K562 (cell line): ENCODE data around the gene BCR. TPM values are rescaled to one million over a fixed set of nuclear protein-coding genes. Genes with fewer than 3 reads are reported as not detected.

Experiments used
- ATAC-seq: fragments of 200-7000 bp; cut with Tn5 transposase; 3 replicates; pipeline ENCODE4 v1.9.1; 2020; ENCODE audit warnings: moderate library complexity
- BruUV-seq: library from RNA; stranded (reverse); fragments of 400-500 nt; replicated peaks from 2 replicates; lab custom pipeline; 2021; lab: Mats Ljungman, UMichigan
- CTCF ChIA-PET: fragments of 300-600 bp; formaldehyde crosslinking; extraction: SDS; loops from one replicate; lab custom pipeline; 2021; ENCODE audit warnings: low intra/inter-chr PET ratio; lab: Yijun Ruan, JAX
- POLR2A ChIA-PET: fragments of 300-600, 350-650 bp; sonication (Branson Sonifier 250); formaldehyde crosslinking; extraction: SDS; loops from one replicate; lab custom pipeline; 2021; ENCODE audit warnings: antibody characterized with exemption, inconsistent platforms; lab: Yijun Ruan, JAX
- DNase-seq, 4 experiments: peaks; one replicate each; pipeline versions ENCODE4 v3.0.0 to v3.0.0-alpha.2; 2011 to 2018; ENCODE audit warnings: low spot score in 3 of 4, mixed read lengths in 3 of 4; ENCODE audit errors: extremely low read depth in 1 of 4
- FAIRE-seq: peaks from 2 replicates; lab custom pipeline; 2011; peaks lifted over from hg19 to GRCh38; lab: Jason Lieb, UNC
- H2AFZ ChIP-seq: 2 replicates; pipeline ENCODE4 v1.6.0; 2011; ENCODE audit warnings: low read depth, low read length, control low read depth, inconsistent platforms
- H3K27ac ChIP-seq: fragments of 200-600 bp; 3 replicates; pipeline ENCODE4 v1.8.0; 2011; ENCODE audit warnings: low read depth, mild to moderate bottlenecking, control low read depth, inconsistent platforms, low read length, moderate library complexity, mixed read lengths; ENCODE audit errors: extremely low read depth
- H3K27me3 ChIP-seq, 2 experiments: fragments of 300-600 bp in 1 of 2; 2 replicates in 1 of 2; 3 replicates in 1 of 2; pipeline versions ENCODE4 v1.6.0 to v1.8.0; 2011; ENCODE audit warnings: inconsistent platforms in 2 of 2, low read length in 2 of 2, mild to moderate bottlenecking in 1 of 2, mixed read lengths in 1 of 2, moderate library complexity in 1 of 2; ENCODE audit not compliant: control insufficient read depth in 2 of 2, insufficient read depth in 2 of 2
- H3K36me3 ChIP-seq: fragments of 300-600 bp; 3 replicates; pipeline ENCODE4 v1.8.0; 2011; ENCODE audit warnings: mild to moderate bottlenecking, low read length, inconsistent platforms; ENCODE audit not compliant: control insufficient read depth, insufficient read depth
- H3K4me1 ChIP-seq, 2 experiments: fragments of 200-600 bp in 1 of 2; replicated peaks in 1 of 2; 2 replicates in 1 of 2; 3 replicates in 1 of 2; pipeline versions ENCODE4 v1.5.1 to v1.8.0; 2011; ENCODE audit warnings: inconsistent platforms in 2 of 2, low read length in 2 of 2, mild to moderate bottlenecking in 1 of 2, mixed read lengths in 1 of 2, moderate library complexity in 1 of 2; ENCODE audit not compliant: control insufficient read depth in 2 of 2, insufficient read depth in 2 of 2
- H3K4me2 ChIP-seq: 2 replicates; pipeline ENCODE4 v1.6.1; 2011; ENCODE audit warnings: low read length, control low read depth, inconsistent platforms, mixed read lengths; ENCODE audit not compliant: insufficient read depth
- H3K4me3 ChIP-seq: fragments of 200-600 bp; sonication (generic), shearing (Covaris generic); 2 replicates; pipeline ENCODE4 v1.5.1; 2016; ENCODE audit warnings: control low read depth, inconsistent platforms
- H3K79me2 ChIP-seq: fragments of 200-600 bp; 3 replicates; pipeline ENCODE4 v1.8.0; 2011; ENCODE audit warnings: low read length, inconsistent platforms; ENCODE audit not compliant: control insufficient read depth, insufficient read depth
- H3K9ac ChIP-seq, 2 experiments: 2 replicates each; pipeline versions ENCODE4 v1.6.0 to v1.6.1; 2011; ENCODE audit warnings: low read depth in 2 of 2, low read length in 2 of 2, control low read depth in 1 of 2, inconsistent platforms in 1 of 2, mild to moderate bottlenecking in 1 of 2, mixed read lengths in 1 of 2; ENCODE audit not compliant: insufficient read depth in 1 of 2
- H3K9me1 ChIP-seq: one replicate; pipeline ENCODE4 v1.6.0; 2011; ENCODE audit warnings: inconsistent platforms, mild to moderate bottlenecking, low read length, moderate library complexity; ENCODE audit not compliant: control insufficient read depth, insufficient read depth
- H3K9me3 ChIP-seq: replicated peaks from 2 replicates; pipeline ENCODE4 v1.5.1; 2011; ENCODE audit warnings: low read depth, low read length, inconsistent platforms; ENCODE audit not compliant: control insufficient read depth, insufficient read depth
- H4K20me1 ChIP-seq: replicated peaks from 2 replicates; pipeline ENCODE4 v1.6.1; 2011; ENCODE audit warnings: low read length, inconsistent platforms, mixed read lengths; ENCODE audit not compliant: control insufficient read depth, insufficient read depth
- KLF16 ChIP-seq: IDR thresholded peaks from 2 replicates; pipeline ENCODE4 v1.6.1; 2016; ENCODE audit warnings: antibody characterized with exemption
- WGBS: fragments of 100-300 bp; shearing (Covaris generic); methylation state at CpG from one replicate; pipeline ENCODE4 v1.1.6; 2016; ENCODE audit warnings: low coverage, mixed read lengths; ENCODE audit not compliant: insufficient coverage; ENCODE audit errors: missing lambda C conversion rate; 5-methylcytosine and 5-hydroxymethylcytosine counted together
- in situ Hi-C: fragments of 300-500 bp; cut with MboI; formaldehyde crosslinking; loops from 4 replicates; pipeline ENCODE4 v1.15.0; 2018; ENCODE audit warnings: inconsistent platforms, mixed read lengths
- intact Hi-C: fragments of 100-400 bp; cut with micrococcal nuclease; formaldehyde crosslinking; loops from 2 replicates; pipeline ENCODE4 v1.14.2; 2022
- polyA plus RNA-seq, 8 experiments: library from polyadenylated mRNA; depleted of rRNA in 4 of 8; stranded (reverse) in 5 of 8; unstranded in 3 of 8; fragments of >200 nt; fragmentation: Nextera tagmentation in 2 of 8; fragmentation: Illumina TruSeq in 1 of 8; extraction: Ambion mirVana in 2 of 8; extraction: Trizol in 1 of 8; gene quantifications; 2 replicates each; pipeline versions ENCODE4 v1.2.1 to v1.2.3, GENCODE V29; 2011 to 2014; ENCODE audit warnings: inconsistent platforms in 1 of 8, missing spikeins in 1 of 8
- total RNA-seq, 7 experiments: library from RNA; depleted of rRNA in 6 of 7; stranded (reverse); fragments of >200 nt in 6 of 7; fragmentation: Illumina TruSeq in 2 of 7; extraction: Trizol in 2 of 7; gene quantifications; 2 replicates each; pipeline versions ENCODE4 v1.2.1 to v1.2.3, GENCODE V29; 2011 to 2021; ENCODE audit warnings: low replicate concordance in 1 of 7
- TF ChIP-seq, protein P1 (sequence below), 2 experiments: fragments of 450-650 bp in 1 of 2; sonication (generic) in 1 of 2; formaldehyde crosslinking; conservative IDR thresholded peaks; 2 replicates each; pipeline versions ENCODE4 v1.4.0 to v1.8.1; 2020 to 2022; ENCODE audit warnings: mild to moderate bottlenecking in 1 of 2, missing genetic modification reagents in 1 of 2

BCR gene
- total and polyA plus RNA-seq, 9 of the 15 experiments (the other 6 are each of a cell fraction or from before 2014, with no cell fraction given): 0.41 to 150 (median 45.6) TPM

DNA sequence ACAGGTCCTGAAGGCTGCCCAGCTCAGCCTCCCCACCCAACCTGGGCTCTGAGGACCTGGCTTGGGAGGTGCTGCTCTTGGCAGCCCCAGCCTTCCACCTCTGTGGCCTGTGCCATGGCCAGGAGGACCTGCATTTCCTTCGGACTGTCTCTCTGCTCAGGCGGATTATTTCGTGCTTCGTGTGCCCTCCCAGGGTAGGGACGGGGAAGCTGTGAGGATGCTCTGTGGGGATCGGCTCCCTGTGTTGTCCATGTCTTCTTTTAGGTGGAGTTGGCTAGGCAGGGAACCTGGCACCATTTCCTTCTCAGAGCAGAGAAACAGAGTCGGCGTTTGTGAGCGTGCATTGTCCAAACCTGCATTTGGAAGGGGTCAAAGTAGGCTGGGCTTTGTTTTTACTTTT, 34.1 kb downstream of the BCR start:
- TF ChIP-seq KLF16: no peak
- TF ChIP-seq, protein P1, sequence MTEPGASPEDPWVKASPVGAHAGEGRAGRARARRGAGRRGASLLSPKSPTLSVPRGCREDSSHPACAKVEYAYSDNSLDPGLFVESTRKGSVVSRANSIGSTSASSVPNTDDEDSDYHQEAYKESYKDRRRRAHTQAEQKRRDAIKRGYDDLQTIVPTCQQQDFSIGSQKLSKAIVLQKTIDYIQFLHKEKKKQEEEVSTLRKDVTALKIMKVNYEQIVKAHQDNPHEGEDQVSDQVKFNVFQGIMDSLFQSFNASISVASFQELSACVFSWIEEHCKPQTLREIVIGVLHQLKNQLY (CRISPR knock-in tag; conservative IDR thresholded peaks at IDR 0.05): peak in 1 of 2 experiments; percentile 94; a peak in 2 of 4 replicates
- BruUV-seq: TSS peak; percentile 5
- Histone ChIP-seq H3K4me3 (no peak overlapping the region), H3K4me1 (peaks cover 38 to 41% of the 10 kb centered on the region in 2 experiments), H3K9ac (peak overlapping the region in 1 of 2 experiments; percentile 31; a peak in 2 of 4 replicates), H4K20me1 (peaks cover 86% of the 10 kb centered on the region), H3K9me3 (no peaks in the 10 kb centered on the region), H3K79me2 (peaks cover 92% of the 10 kb centered on the region), H3K36me3 (peaks cover 11% of the 10 kb centered on the region; the same call in 1 of the 3 replicates), H3K9me1 (peaks cover 46% of the 10 kb centered on the region), H3K27ac (no peak overlapping the region), H3K4me2 (no peak overlapping the region), H3K27me3 (no peaks in the 10 kb centered on the region), H2AFZ (no peak overlapping the region)
- POLR2A ChIA-PET: interaction anchor here (0.7 to 86.5 kb wide), 8 partner anchors 14 to 737 kb away, joined by 3 to 3476 read pairs (median 4); partner anchors contain the start of genes BCR and RAB36
- intact Hi-C loops (no loop called here), in situ Hi-C loops (no loop called here)
- WGBS: 91% methylated on average over 9 of the region's 9 CpGs
- DNase-seq (peak in 3 of 4 experiments; percentile 55 to 66 (median 62)), FAIRE-seq (no peak), ATAC-seq (no peak)
- CTCF ChIA-PET: interaction anchor here (0.6 kb wide), 1 partner anchor 1104 kb away, joined by 3 read pairs; no protein-coding TSS in a partner anchor
